Sigmoid colon (tissue), 7 donors: ENCODE measurements around the gene TAS1R3. TPM values are rescaled to one million over a fixed set of nuclear protein-coding genes. Genes with fewer than 3 reads are reported as not detected.
A peak's percentile ranks its signal among the peaks of the same experiment; 100 is the strongest.

Experiments used
- DNase-seq: peaks from one replicate; pipeline ENCODE4 v3.0.0-alpha.2; 2019
- H3K27ac ChIP-seq, 4 donors: fragments of 200-600 bp; sonication (generic); one replicate each; pipeline ENCODE4 v1.5.1; 2016 to 2019; ENCODE audit warnings: mild to moderate bottlenecking in 1 of 4
- H3K27me3 ChIP-seq, 3 donors: fragments of 200-600 bp; sonication (generic); one replicate each; pipeline ENCODE4 v1.5.1; 2019; ENCODE audit warnings: mild to moderate bottlenecking in 1 of 3
- H3K36me3 ChIP-seq, 4 donors: fragments of 200-600 bp; sonication (generic); one replicate each; pipeline ENCODE4 v1.5.1; 2016 to 2019
- H3K4me1 ChIP-seq, 4 donors: fragments of 200-600 bp; sonication (generic); one replicate each; pipeline ENCODE4 v1.5.1; 2017 to 2019
- H3K4me3 ChIP-seq, 4 donors: fragments of 200-600 bp; sonication (generic); one replicate each; pipeline ENCODE4 v1.5.1; 2017 to 2019; ENCODE audit warnings: mild to moderate bottlenecking in 2 of 4, moderate library complexity in 1 of 4
- H3K9me3 ChIP-seq, 4 donors: fragments of 200-600 bp in 3 of 4; sonication (generic) in 3 of 4; one replicate each; pipeline versions ENCODE4 v1.5.1 to v1.6.1; 2013 to 2019
- EP300 ChIP-seq, 4 donors: sonication (generic); formaldehyde crosslinking; IDR thresholded peaks; one replicate each; pipeline ENCODE4 v1.6.1; 2017; ENCODE audit warnings: antibody characterized with exemption in 4 of 4
- POLR2A ChIP-seq, 2 donors: fragments of 450-650 bp; IDR thresholded peaks; one replicate each; pipeline ENCODE4 v1.6.1; 2016; ENCODE audit warnings: antibody characterized with exemption in 2 of 2, mild to moderate bottlenecking in 2 of 2, moderate library complexity in 2 of 2
- POLR2AphosphoS5 ChIP-seq, 4 donors: sonication (generic); formaldehyde crosslinking; IDR thresholded peaks; one replicate each; pipeline ENCODE4 v1.6.1; 2017; ENCODE audit warnings: antibody characterized with exemption in 4 of 4
- WGBS, 2 donors: extraction: QIAGEN DNeasy Blood & Tissue Kit; methylation state at CpG; one replicate each; pipeline ENCODE4 v1.1.7; 2013; 5-methylcytosine and 5-hydroxymethylcytosine counted together
- intact Hi-C: fragments of 100-400 bp; cut with DNase I; formaldehyde crosslinking; loops from one replicate; pipeline ENCODE4 v1.15.1; 2023
- polyA plus RNA-seq, 3 donors: library from polyadenylated mRNA; stranded (reverse); fragments of 200-250 nt; gene quantifications; one replicate each; pipeline ENCODE4 v1.2.3, GENCODE V29; 2013
- total RNA-seq, 4 donors: library from RNA; depleted of rRNA; stranded (reverse); fragments of >200 nt; gene quantifications; one replicate each; pipeline ENCODE4 v1.1.0, GENCODE V29; 2016
- TF ChIP-seq, protein P1 (sequence below), 4 experiments: fragments of 450-650 bp in 3 of 4; fragments of 200-600 bp in 1 of 4; IDR thresholded peaks; one replicate each; pipeline ENCODE4 v1.5.1; 2016 to 2019; ENCODE audit warnings: antibody characterized with exemption in 4 of 4, mild to moderate bottlenecking in 3 of 4, moderate library complexity in 2 of 4
- donor health status: healthy with polysubstance abuse.
- donor health status: Bipolar disorder and iron deficiency.
- donor health status: healthy.

TAS1R3 gene
- total and polyA plus RNA-seq, 7 donors = 0.60 to 0.64 TPM; not detected in 5

DNA sequence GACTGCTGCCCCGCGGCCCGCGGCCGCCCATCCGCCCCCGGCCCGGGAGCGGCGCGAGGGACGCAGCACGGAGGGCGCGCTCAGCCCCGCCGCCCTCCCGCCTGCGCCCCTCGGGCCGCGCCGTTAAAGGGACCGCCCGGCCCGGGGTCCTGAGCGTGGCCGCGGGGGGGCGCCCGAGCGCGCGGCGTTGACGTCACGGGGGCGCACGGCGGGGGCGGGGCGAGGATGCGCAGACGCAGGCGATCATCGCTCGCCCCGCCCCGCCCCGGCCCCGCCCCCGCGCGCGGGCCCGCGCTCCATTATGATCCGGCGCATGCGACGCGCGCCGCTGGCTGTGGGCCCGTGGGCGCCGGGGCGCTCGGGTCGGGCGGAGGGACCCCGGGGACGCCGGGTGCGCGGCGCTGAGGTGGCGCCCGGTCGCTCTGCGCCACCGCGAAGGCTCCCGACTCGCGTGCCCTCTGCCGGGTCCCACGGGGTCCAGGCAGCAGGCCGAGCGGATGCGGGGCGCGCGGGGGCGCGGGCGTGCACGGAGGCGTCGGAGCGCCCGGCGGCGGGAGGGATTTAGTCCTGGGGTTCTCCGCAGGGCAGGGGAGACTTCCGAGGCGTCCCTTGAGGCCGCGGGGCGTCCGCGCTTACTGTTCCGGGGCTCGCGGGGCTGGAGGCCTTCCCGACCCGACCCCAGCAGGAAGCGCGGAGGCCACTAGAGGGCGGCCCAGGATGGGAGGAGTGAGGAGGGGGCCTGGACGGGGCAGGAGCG is 18.4 kb downstream of the TAS1R3 start, which contains the start of gene DVL1:
Gene DVL1 (minus strand): TSS at position 163 of the 757 bp plus-strand sequence. CDS start 353 bp downstream, outside the sequence.
- WGBS, 2 donors = 1% methylated on average over 122 of the region's 122 CpGs
- Histone ChIP-seq H3K4me1 (peaks cover 0 to 72% (median 61%) of the 10 kb centered on the region in 4 donors), H3K4me3 (peak within 1 kb of the TSS; percentile 58 to 80 (median 70)), H3K36me3 (peaks cover 1 to 16% (median 9%) of the 10 kb centered on the region in 4 donors), H3K27ac (peak within 1 kb of the TSS; percentile 87 to 96 (median 95)), H3K27me3 (no peaks in the 10 kb centered on the region), H3K9me3 (no peaks in the 10 kb centered on the region)
- intact Hi-C loops = loop anchor here (2.0 kb wide), 3 partner anchors 23 to 41 kb away; partner anchors contain the start of genes CPTP, INTS11 and PUSL1
- peak; percentile 87 for DNase-seq
- TF ChIP-seq POLR2A (IDR thresholded peaks at IDR 0.05) (no peak), EP300 (IDR thresholded peaks at IDR 0.05) (no peak), POLR2AphosphoS5 (IDR thresholded peaks at IDR 0.05) (peak; percentile 9 to 38 (median 27))
- TF ChIP-seq, protein P1, sequence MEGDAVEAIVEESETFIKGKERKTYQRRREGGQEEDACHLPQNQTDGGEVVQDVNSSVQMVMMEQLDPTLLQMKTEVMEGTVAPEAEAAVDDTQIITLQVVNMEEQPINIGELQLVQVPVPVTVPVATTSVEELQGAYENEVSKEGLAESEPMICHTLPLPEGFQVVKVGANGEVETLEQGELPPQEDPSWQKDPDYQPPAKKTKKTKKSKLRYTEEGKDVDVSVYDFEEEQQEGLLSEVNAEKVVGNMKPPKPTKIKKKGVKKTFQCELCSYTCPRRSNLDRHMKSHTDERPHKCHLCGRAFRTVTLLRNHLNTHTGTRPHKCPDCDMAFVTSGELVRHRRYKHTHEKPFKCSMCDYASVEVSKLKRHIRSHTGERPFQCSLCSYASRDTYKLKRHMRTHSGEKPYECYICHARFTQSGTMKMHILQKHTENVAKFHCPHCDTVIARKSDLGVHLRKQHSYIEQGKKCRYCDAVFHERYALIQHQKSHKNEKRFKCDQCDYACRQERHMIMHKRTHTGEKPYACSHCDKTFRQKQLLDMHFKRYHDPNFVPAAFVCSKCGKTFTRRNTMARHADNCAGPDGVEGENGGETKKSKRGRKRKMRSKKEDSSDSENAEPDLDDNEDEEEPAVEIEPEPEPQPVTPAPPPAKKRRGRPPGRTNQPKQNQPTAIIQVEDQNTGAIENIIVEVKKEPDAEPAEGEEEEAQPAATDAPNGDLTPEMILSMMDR (IDR thresholded peaks at IDR 0.05) = peak; percentile 32 to 61 (median 53)

DNA sequence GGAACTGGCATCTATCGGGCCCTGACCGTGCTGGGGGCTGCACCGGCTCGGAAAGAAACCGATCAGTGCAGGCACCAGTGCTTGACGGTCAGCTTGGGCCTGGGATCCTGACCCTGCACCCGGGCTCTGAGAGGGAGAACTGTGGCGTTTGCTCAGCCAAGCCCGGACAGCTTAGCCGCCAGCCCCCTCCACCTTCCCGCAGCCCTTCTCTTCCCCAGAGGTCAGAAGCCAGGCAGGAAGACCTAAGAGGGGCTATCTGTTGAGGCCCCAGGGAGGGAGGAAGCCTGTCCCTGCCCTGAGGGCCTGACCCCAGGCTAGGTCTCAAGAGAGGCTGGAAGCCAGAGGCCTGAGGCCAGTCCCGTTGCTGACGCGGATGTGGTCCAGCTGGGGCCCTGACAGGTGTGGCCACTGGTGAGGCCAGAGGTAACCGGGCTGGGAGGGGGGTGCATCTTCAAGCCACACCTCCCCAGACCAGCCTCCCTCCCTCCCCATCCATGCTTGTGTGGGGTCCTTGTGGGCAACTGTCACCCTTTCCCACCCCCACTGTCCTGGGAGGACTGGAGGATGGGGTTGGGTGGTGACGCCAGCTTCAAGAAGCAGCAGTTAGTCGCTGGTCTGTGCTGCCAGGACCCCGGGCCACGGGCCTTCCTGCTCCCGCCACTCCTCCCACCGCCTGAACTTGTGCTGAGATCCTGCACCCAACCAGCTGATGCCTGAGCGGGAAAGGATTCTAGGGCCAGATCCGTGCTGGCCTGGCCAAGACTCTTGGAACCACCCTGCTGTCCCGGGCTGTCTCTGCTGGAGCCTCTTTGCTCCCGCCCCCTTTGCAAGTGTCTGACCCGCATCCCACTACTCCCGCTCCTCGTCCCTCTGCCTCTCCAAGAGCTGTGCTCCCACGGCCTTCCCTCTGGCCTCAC is 20.7 kb downstream of the TAS1R3 start:
- 72 to 76% methylated on average over 29 of the region's 29 CpGs for WGBS, 2 donors
- H3K27ac ChIP-seq = peak overlapping the region; percentile 55 to 76 (median 61)
- no peaks in the 10 kb centered on the region for H3K9me3 ChIP-seq
- H3K27me3 ChIP-seq = no peaks in the 10 kb centered on the region
- peak; percentile 90 for DNase-seq
- peaks cover 0 to 72% (median 61%) of the 10 kb centered on the region in 4 donors for H3K4me1 ChIP-seq
- TF ChIP-seq EP300 (IDR thresholded peaks at IDR 0.05) = no peak
- peak in 1 of 4 donors; percentile 9 for TF ChIP-seq POLR2AphosphoS5 (IDR thresholded peaks at IDR 0.05)
- intact Hi-C loops = no loop called here
- H3K36me3 ChIP-seq = peaks cover 7 to 22% (median 11%) of the 10 kb centered on the region in 4 donors
- H3K4me3 ChIP-seq = peak overlapping the region in 1 of 4 donors; percentile 11

DNA sequence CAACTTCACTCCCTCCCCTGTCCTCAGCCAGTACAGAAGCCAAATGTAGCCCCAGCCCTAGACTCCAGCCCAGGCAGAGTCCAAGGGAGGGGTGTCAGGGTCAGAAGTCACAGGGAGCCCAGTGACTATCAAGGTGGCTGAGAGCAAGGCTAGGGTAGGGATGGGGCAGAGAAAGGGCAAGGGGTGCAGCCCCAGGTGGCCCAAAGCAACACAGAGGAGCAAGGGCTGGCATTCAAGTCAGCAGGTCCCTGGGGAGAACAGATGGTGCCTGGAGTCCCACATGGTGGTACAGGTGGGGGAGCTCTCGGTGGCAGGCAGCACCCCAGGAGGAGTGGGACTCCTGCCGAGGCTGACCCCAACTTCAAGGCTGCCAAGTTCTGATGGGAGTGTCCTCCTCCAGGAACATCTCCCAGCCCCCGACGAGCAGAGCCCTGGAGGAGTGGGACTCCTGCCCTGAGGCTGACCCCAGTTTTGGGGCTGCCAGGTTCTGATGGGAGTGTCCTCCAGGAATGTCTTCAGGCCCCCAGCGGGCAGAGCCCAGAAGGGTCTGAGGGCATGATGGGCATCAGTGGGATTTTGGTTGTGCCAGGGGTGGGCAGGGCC is 21.8 kb downstream of the TAS1R3 start:
- TF ChIP-seq POLR2AphosphoS5 (IDR thresholded peaks at IDR 0.05) (no peak), EP300 (IDR thresholded peaks at IDR 0.05) (no peak), POLR2A (IDR thresholded peaks at IDR 0.05) (no peak)
- TF ChIP-seq, protein P1 (IDR thresholded peaks at IDR 0.05) = no peak
- H3K27me3 ChIP-seq = no peaks in the 10 kb centered on the region
- no peak for DNase-seq
- WGBS, 2 donors = 16 to 30% methylated on average over 5 of the region's 5 CpGs
- H3K4me3 ChIP-seq = no peak overlapping the region
- intact Hi-C loops = no loop called here
- H3K4me1 ChIP-seq = peaks cover 0 to 64% (median 55%) of the 10 kb centered on the region in 4 donors
- H3K9me3 ChIP-seq = no peaks in the 10 kb centered on the region
- H3K36me3 ChIP-seq = peaks cover 7 to 22% (median 11%) of the 10 kb centered on the region in 4 donors
- H3K27ac ChIP-seq = peak overlapping the region; percentile 55 to 76 (median 61)

DNA sequence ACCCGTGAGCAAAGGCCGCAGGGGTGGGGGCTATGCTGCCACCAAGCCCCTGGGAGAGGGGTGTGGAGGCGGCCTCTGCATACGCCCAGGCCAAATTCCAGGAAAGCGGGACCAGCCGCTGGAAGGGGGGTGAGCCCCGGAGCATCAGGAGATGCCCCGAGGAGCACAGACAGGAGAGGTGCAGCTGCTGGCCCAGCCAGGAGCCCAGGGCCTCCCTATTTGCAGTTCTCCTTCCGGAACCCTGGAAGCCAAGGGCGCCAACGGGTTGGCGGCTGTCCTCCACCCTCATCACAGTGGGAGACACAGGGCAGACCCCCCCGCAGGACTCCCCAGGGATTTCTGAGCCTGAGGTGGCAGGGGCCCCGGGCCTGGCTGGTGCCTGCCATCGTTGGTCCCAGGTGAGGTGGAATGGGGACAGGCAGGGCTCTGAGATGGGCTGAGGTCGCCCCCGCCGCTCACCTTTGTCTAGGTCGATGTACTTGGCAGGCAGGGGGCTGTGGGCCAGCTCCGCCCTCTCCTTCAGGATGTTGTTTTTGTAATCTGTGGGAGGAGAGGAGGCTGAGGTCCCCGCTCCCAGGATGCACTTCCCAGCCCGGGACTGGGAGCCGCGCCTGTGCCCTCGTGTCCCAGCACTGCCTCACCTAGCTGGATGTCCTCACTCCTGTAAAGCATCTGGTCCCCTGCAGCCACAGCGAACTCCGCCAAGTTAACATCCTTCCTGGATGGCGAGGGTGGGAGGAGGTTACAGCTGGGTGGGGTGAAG is 22.5 kb downstream of the TAS1R3 start:
- peak overlapping the region; percentile 17 to 76 (median 60) for H3K27ac ChIP-seq
- peaks cover 0 to 63% (median 52%) of the 10 kb centered on the region in 4 donors for H3K4me1 ChIP-seq
- WGBS, 2 donors = 9 to 28% methylated on average over 28 of the region's 28 CpGs
- intact Hi-C loops = no loop called here
- H3K4me3 ChIP-seq = no peak overlapping the region
- no peaks in the 10 kb centered on the region for H3K9me3 ChIP-seq
- H3K36me3 ChIP-seq = peaks cover 7 to 22% (median 11%) of the 10 kb centered on the region in 4 donors
- H3K27me3 ChIP-seq = no peaks in the 10 kb centered on the region
- no peak for DNase-seq
- TF ChIP-seq POLR2A (IDR thresholded peaks at IDR 0.05) (no peak), EP300 (IDR thresholded peaks at IDR 0.05) (no peak), POLR2AphosphoS5 (IDR thresholded peaks at IDR 0.05) (no peak)
- TF ChIP-seq, protein P1 (IDR thresholded peaks at IDR 0.05) = no peak
